IMR-90 (cell line): ENCODE results near the gene ZNF236. TPM values are rescaled to one million over a fixed set of nuclear protein-coding genes. Genes with fewer than 3 reads are reported as not detected.

Source experiments
- ATAC-seq: fragments of 200-7000 bp; cut with Tn5 transposase; 2 replicates; pipeline ENCODE4 v1.9.1; 2020; ENCODE audit warnings: low read depth, mild to moderate bottlenecking, moderate library complexity
- BruUV-seq: library from RNA; stranded (reverse); fragments of 400-500 nt; replicated peaks from 2 replicates; lab custom pipeline; 2021; lab: Mats Ljungman, UMichigan
- CTCF ChIA-PET: fragments of 300-600 bp; formaldehyde crosslinking; extraction: SDS; loops from one replicate; lab custom pipeline; 2021; ENCODE audit warnings: antibody characterized with exemption; lab: Yijun Ruan, JAX
- POLR2A ChIA-PET: fragments of 300-600 bp; sonication (Branson Sonifier 250); formaldehyde crosslinking; loops from one replicate; lab custom pipeline; 2022; ENCODE audit warnings: antibody characterized with exemption; ENCODE audit not compliant: unreplicated experiment; lab: Charles Lee
- DNase-seq: peaks from one replicate; pipeline ENCODE4 v3.0.0; 2013
- H2AFZ ChIP-seq: replicated peaks from 2 replicates; pipeline ENCODE3; 2013; ENCODE audit warnings: low read length, mild to moderate bottlenecking; ENCODE audit not compliant: poor library complexity
- H2AK5ac ChIP-seq: 2 replicates; pipeline ENCODE4 v1.6.1; 2013; ENCODE audit warnings: low read depth, low read length, inconsistent platforms
- H2AK9ac ChIP-seq: replicated peaks from 2 replicates; pipeline ENCODE3; 2013; ENCODE audit warnings: mild to moderate bottlenecking, low read depth, low read length, moderate library complexity; ENCODE audit not compliant: poor library complexity
- H2BK120ac ChIP-seq: 2 replicates; pipeline ENCODE4 v1.6.1; 2013; ENCODE audit warnings: low read depth, low read length, inconsistent platforms
- H2BK15ac ChIP-seq: 3 replicates; pipeline ENCODE4 v1.6.1; 2013; ENCODE audit warnings: low read depth, low read length, inconsistent platforms
- H2BK20ac ChIP-seq: 2 replicates; pipeline ENCODE4 v1.6.1; 2013; ENCODE audit warnings: low read depth, mild to moderate bottlenecking, inconsistent platforms, low read length, moderate library complexity
- H2BK5ac ChIP-seq: 2 replicates; pipeline ENCODE4 v1.6.1; 2013; ENCODE audit warnings: mild to moderate bottlenecking, low read depth, low read length, inconsistent platforms; ENCODE audit not compliant: poor library complexity, severe bottlenecking
- H3K14ac ChIP-seq: replicated peaks from 2 replicates; pipeline ENCODE4 v1.6.1; 2013; ENCODE audit warnings: low read depth, low read length, inconsistent platforms
- H3K18ac ChIP-seq: 2 replicates; pipeline ENCODE4 v1.6.1; 2013; ENCODE audit warnings: low read depth, low read length, control low read depth
- H3K23ac ChIP-seq: 2 replicates; pipeline ENCODE4 v1.6.1; 2013; ENCODE audit warnings: low read depth, low read length, inconsistent platforms
- H3K27ac ChIP-seq: 2 replicates; pipeline ENCODE4 v1.5.1; 2013; ENCODE audit warnings: mild to moderate bottlenecking, control low read depth, low read length; ENCODE audit not compliant: insufficient read depth
- H3K27me3 ChIP-seq: 2 replicates; pipeline ENCODE4 v1.6.1; 2013; ENCODE audit warnings: low read length; ENCODE audit not compliant: control insufficient read depth, insufficient read depth
- H3K36me3 ChIP-seq: 2 replicates; pipeline ENCODE4 v1.6.1; 2013; ENCODE audit warnings: low read length, mixed read lengths; ENCODE audit not compliant: control insufficient read depth, insufficient read depth
- H3K4ac ChIP-seq: 2 replicates; pipeline ENCODE4 v1.6.1; 2013; ENCODE audit warnings: low read depth, low read length, inconsistent platforms
- H3K4me1 ChIP-seq: 2 replicates; pipeline ENCODE4 v1.6.1; 2013; ENCODE audit warnings: low read length, mixed read lengths; ENCODE audit not compliant: control insufficient read depth, insufficient read depth
- H3K4me2 ChIP-seq: 2 replicates; pipeline ENCODE4 v1.6.1; 2013; ENCODE audit warnings: low read depth, mild to moderate bottlenecking, control low read depth, low read length, moderate library complexity
- H3K4me3 ChIP-seq: 2 replicates; pipeline ENCODE4 v1.5.1; 2013; ENCODE audit warnings: low read depth, mild to moderate bottlenecking, control low read depth, low read length, moderate library complexity; ENCODE audit not compliant: insufficient read depth
- H3K56ac ChIP-seq: 2 replicates; pipeline ENCODE4 v1.6.1; 2013; ENCODE audit warnings: low read length, inconsistent platforms; ENCODE audit not compliant: insufficient read depth; ENCODE audit errors: extremely low read depth
- H3K79me1 ChIP-seq, 2 experiments: 2 replicates each; pipeline ENCODE4 v1.6.1; 2013; ENCODE audit warnings: low read length in 2 of 2, inconsistent platforms in 1 of 2, low read depth in 1 of 2
- H3K9ac ChIP-seq: 2 replicates; pipeline ENCODE4 v1.6.1; 2013; ENCODE audit warnings: low read depth, low read length, control low read depth
- H3K9me1 ChIP-seq: 2 replicates; pipeline ENCODE4 v1.6.1; 2013; ENCODE audit warnings: low read length, inconsistent platforms; ENCODE audit not compliant: insufficient read depth
- H3K9me3 ChIP-seq: 2 replicates; pipeline ENCODE4 v1.6.1; 2013; ENCODE audit warnings: low read length; ENCODE audit not compliant: control insufficient read depth, insufficient read depth
- H4K20me1 ChIP-seq: 2 replicates; pipeline ENCODE4 v1.6.1; 2013; ENCODE audit warnings: low read length, inconsistent platforms; ENCODE audit not compliant: insufficient read depth
- H4K5ac ChIP-seq: 2 replicates; pipeline ENCODE4 v1.6.1; 2013; ENCODE audit warnings: mild to moderate bottlenecking, low read depth, low read length, control low read depth
- H4K8ac ChIP-seq, 2 experiments: 2 replicates each; pipeline ENCODE4 v1.6.1; 2013; ENCODE audit warnings: low read depth in 2 of 2, low read length in 2 of 2, control low read depth in 1 of 2, inconsistent platforms in 1 of 2
- H4K91ac ChIP-seq: 2 replicates; pipeline ENCODE4 v1.6.1; 2013; ENCODE audit warnings: low read depth, low read length, inconsistent platforms; ENCODE audit not compliant: insufficient read depth
- BHLHE40 ChIP-seq: fragments of 150-350 bp; IDR thresholded peaks from 2 replicates; pipeline ENCODE4 v1.6.1; 2016; ENCODE audit warnings: mild to moderate bottlenecking, low read depth, low read length
- CEBPB ChIP-seq: IDR thresholded peaks from 2 replicates; pipeline ENCODE4 v1.6.1; 2012; ENCODE audit warnings: low read depth, low read length, improper control_type of control experiment
- CHD1 ChIP-seq: IDR thresholded peaks from 2 replicates; pipeline ENCODE4 v1.6.1; 2012; ENCODE audit warnings: low read depth, low read length, improper control_type of control experiment
- CTCF ChIP-seq: conservative IDR thresholded peaks from 2 replicates; pipeline ENCODE4 v1.5.1; 2012; ENCODE audit warnings: mild to moderate bottlenecking, low read depth, low read length, improper control_type of control experiment
- ELK1 ChIP-seq: fragments of 150-350 bp; IDR thresholded peaks from 2 replicates; pipeline ENCODE4 v1.6.1; 2016; ENCODE audit warnings: low read depth, mild to moderate bottlenecking, low read length, moderate library complexity, borderline replicate concordance
- FOS ChIP-seq: fragments of 150-350 bp; IDR thresholded peaks from 2 replicates; pipeline ENCODE4 v1.6.1; 2016; ENCODE audit warnings: low read depth, low read length
- MAFK ChIP-seq: IDR thresholded peaks from 2 replicates; pipeline ENCODE4 v1.6.1; 2012; ENCODE audit warnings: low read depth, low read length, improper control_type of control experiment
- MAZ ChIP-seq: IDR thresholded peaks from 2 replicates; pipeline ENCODE4 v1.6.1; 2012; ENCODE audit warnings: low read depth, mild to moderate bottlenecking, low read length, improper control_type of control experiment, moderate library complexity, borderline replicate concordance
- MXI1 ChIP-seq: IDR thresholded peaks from 2 replicates; pipeline ENCODE4 v1.6.1; 2012; ENCODE audit warnings: low read depth, mild to moderate bottlenecking, low read length, moderate library complexity, borderline replicate concordance
- NFE2L2 ChIP-seq: fragments of 150-350 bp; IDR thresholded peaks from 2 replicates; pipeline ENCODE4 v1.6.1; 2016; ENCODE audit warnings: low read depth, mild to moderate bottlenecking, low read length
- RAD21 ChIP-seq: IDR thresholded peaks from 2 replicates; pipeline ENCODE4 v1.6.1; 2012; ENCODE audit warnings: low read length, improper control_type of control experiment
- RCOR1 ChIP-seq: IDR thresholded peaks from 2 replicates; pipeline ENCODE4 v1.6.1; 2012; ENCODE audit warnings: mild to moderate bottlenecking, low read length, improper control_type of control experiment; ENCODE audit not compliant: insufficient replicate concordance
- RFX5 ChIP-seq: IDR thresholded peaks from 2 replicates; pipeline ENCODE4 v1.8.0; 2012; ENCODE audit warnings: low read depth, mild to moderate bottlenecking, low read length, moderate library complexity
- USF2 ChIP-seq: fragments of 150-350 bp; IDR thresholded peaks from 2 replicates; pipeline ENCODE4 v1.6.1; 2017; ENCODE audit warnings: mild to moderate bottlenecking, antibody characterized with exemption, low read length, low read depth
- WGBS, 2 experiments: methylation state at CpG; one replicate each; pipeline versions ENCODE4 v1.1.5 to v1.1.7; 2013; ENCODE audit warnings: missing lambda C conversion rate in 2 of 2; ENCODE audit not compliant: insufficient read length in 1 of 2; ENCODE audit errors: extremely low coverage in 2 of 2; 5-methylcytosine and 5-hydroxymethylcytosine counted together
- dilution Hi-C: fragments of 300-500 bp; cut with HindIII; formaldehyde crosslinking; loops from one replicate; pipeline ENCODE4 v1.14.3; 2018; ENCODE audit warnings: low sequenced_read_pairs; ENCODE audit not compliant: unreplicated experiment
- in situ Hi-C: fragments of 300-500 bp; cut with MboI; formaldehyde crosslinking; loops from 3 replicates; pipeline ENCODE4 v1.14.3; 2019; ENCODE audit warnings: low sequenced_read_pairs, inconsistent platforms, mixed read lengths
- intact Hi-C: fragments of 100-400 bp; cut with micrococcal nuclease; formaldehyde crosslinking; loops from 2 replicates; pipeline ENCODE4 v1.10.0; 2022
- polyA plus RNA-seq, 3 experiments: library from polyadenylated mRNA; depleted of rRNA; stranded (reverse); fragments of >200 nt; gene quantifications; 2 replicates each; pipeline ENCODE4 v1.2.3, GENCODE V29; 2012; ENCODE audit warnings: low replicate concordance in 1 of 3
- total RNA-seq: library from RNA; depleted of rRNA; stranded (reverse); fragments of >200 nt; gene quantifications from 2 replicates; pipeline ENCODE4 v1.2.3, GENCODE V29; 2012

ZNF236 gene
- total and polyA plus RNA-seq, 2 of the 4 experiments (the other 2 are of a cell fraction): 3.6 to 9.7 TPM

DNA sequence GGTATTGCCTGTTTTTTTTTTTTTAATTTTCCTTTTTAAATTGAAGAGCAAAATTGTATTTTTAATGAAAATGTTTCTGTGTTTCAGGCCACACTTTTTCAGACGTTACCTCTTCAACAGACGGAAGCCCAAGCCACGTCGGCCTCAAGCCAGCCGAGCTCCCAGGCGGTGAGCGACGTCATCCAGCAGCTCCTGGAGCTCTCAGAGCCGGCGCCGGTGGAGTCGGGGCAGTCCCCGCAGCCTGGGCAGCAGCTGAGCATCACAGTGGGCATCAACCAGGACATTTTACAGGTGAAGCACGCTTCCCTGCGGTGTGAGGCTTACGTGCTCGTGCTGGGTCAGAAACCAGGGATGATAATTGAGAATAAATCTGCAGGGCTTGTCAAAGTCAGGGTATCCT, 57.7 kb downstream of the ZNF236 start:
- in situ Hi-C loops (no loop called here), intact Hi-C loops (no loop called here), dilution Hi-C loops (no loop called here)
- DNase-seq (no peak), ATAC-seq (no peak)
- no peak overlapping the region for H2BK5ac ChIP-seq
- no peak overlapping the region for H2AK9ac ChIP-seq
- ChIA-PET POLR2A (no interaction called here), CTCF (no interaction called here)
- H3K79me1 ChIP-seq: 0 out of 4 replicates have a peak, but pooled peaks cover 0 to 2% of the 10 kb centered on the region in 2 experiments
- no peaks in the 10 kb centered on the region for H4K20me1 ChIP-seq
- 95% methylated on average over 14 of the region's 17 CpGs; no CpG with 5 or more reads in 1 of the 2 experiments for whole genome bisulfite sequencing, 2 experiments
- no peak overlapping the region for H3K18ac ChIP-seq
- no peak overlapping the region for H3K14ac ChIP-seq
- no peaks in the 10 kb centered on the region for H3K27me3 ChIP-seq
- H3K4me1 ChIP-seq: no peaks in the 10 kb centered on the region
- no peaks in the 10 kb centered on the region for H3K9me1 ChIP-seq
- H2BK120ac ChIP-seq: no peak overlapping the region
- no peak overlapping the region for H3K4ac ChIP-seq
- H4K5ac ChIP-seq: no peak overlapping the region
- H3K4me3 ChIP-seq: no peak overlapping the region
- no peak overlapping the region for H3K4me2 ChIP-seq
- H3K36me3 ChIP-seq: peaks cover 26% of the 10 kb centered on the region
- no peaks in the 10 kb centered on the region for H3K9me3 ChIP-seq
- H3K23ac ChIP-seq: no peak overlapping the region
- no TSS peak for BruUV-seq
- H3K27ac ChIP-seq: no peak overlapping the region
- H4K91ac ChIP-seq: no peak overlapping the region
- no peak overlapping the region for H4K8ac ChIP-seq
- H3K56ac ChIP-seq: no peak overlapping the region
- no peak overlapping the region for H3K9ac ChIP-seq
- no peak for TF ChIP-seq FOS
- TF ChIP-seq NFE2L2: no peak
- no peak for TF ChIP-seq MXI1
- TF ChIP-seq CTCF: no peak
- TF ChIP-seq MAFK: no peak
- TF ChIP-seq RFX5: no peak
- TF ChIP-seq BHLHE40: no peak
- TF ChIP-seq ELK1: no peak
- TF ChIP-seq MAZ: no peak
- no peak for TF ChIP-seq CHD1
- TF ChIP-seq USF2: no peak
- TF ChIP-seq RAD21: no peak
- TF ChIP-seq CEBPB: no peak
- no peak for TF ChIP-seq RCOR1
- no peak overlapping the region for H2AK5ac ChIP-seq
- no peak overlapping the region for H2BK15ac ChIP-seq
- H2BK20ac ChIP-seq: no peak overlapping the region
- H2AFZ ChIP-seq: no peak overlapping the region
